Activated CD4-positive, alpha-beta T cell treated with anti-CD3 and anti-CD28 coated beads, Interleukin-2, amount 50 U/mL, for 4 hours (primary cell): ENCODE results near the gene NPB.

Experiments
- DNase-seq, 2 experiments: peaks; one replicate each; pipeline ENCODE4 v3.0.0-alpha.2; 2020

NPB gene

DNA sequence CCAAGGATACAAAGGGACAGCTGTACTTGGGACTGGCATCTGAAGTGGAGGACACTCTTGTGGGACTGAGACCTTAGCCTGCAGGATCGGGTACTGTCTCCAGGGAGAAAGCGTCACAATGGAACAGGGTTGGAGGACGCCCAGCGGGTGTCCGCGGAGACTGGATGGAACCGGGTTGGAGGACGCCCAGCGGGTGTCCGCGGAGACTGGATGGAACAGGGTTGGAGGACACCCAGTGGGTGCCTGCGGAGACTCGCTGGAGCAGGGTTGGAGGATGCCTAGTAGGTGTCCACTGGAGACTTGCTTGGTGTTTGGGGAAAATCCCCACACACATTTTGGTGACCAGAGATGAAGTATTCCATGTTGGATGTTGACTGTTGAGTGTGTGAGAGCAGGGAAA, 45.2 kb downstream of the NPB start, which contains the start of gene MYADML2:
MYADML2 (minus strand) TSS at position 45 of the 400 bp plus-strand sequence. CDS start 5,492 bp downstream, outside the sequence.
- DNase-seq, result no peak

DNA sequence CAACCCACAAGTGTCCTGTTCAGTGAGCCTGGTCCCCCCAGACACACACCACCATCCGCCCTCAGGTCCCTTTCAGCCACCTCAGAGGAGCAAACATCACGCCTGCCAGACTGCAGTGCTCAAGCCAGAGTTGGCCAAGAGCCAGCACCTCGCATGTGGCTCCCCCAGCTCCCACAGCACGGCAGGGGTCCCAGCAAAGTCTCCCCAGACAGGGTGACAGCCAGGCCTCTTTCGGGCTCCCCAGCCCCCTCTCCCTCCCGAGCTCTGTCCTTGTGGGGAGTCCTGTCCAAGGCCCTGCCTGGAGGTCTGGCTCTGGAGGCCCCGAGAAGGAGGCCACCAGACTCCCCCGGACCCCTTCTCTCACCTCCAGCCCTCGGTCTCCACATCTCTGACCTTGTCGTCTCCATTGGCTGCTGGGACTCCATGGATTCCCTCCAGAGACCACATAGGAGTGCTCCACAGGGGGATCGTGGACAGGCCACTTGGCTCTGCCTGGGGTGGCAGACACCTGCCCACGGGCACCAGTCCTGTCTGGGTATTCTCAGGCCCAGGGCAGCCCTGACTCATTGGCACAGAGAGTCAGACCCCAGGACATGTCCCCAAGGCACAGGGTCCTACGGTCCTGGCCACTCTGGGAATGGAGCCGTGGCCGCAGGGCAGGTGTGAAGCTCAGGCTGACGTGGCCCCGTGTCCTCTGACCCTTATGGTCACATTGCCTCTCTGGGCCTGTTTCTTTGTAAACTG, 46.8 kb downstream of the NPB start:
- no peak for DNase-seq

DNA sequence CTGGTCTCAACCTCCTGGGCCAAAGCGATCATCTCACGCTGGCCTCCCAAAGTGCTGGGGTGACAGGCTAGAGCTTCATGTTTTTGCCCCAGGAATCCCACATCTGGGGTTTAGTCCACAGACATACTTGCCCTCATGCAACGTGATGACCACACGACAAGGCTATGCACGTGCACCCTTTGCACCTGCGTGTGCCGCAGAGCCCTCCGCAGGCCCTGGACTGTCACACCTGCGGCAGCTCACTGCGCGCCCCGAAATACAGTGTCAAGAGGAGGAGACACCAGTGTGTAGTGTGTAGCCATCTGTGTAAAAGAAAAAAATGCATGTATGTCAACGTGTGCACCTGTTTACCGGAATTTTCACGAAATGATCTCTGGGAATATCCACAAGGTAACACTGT, 48.5 kb downstream of the NPB start:
- no peak for DNase-seq

DNA sequence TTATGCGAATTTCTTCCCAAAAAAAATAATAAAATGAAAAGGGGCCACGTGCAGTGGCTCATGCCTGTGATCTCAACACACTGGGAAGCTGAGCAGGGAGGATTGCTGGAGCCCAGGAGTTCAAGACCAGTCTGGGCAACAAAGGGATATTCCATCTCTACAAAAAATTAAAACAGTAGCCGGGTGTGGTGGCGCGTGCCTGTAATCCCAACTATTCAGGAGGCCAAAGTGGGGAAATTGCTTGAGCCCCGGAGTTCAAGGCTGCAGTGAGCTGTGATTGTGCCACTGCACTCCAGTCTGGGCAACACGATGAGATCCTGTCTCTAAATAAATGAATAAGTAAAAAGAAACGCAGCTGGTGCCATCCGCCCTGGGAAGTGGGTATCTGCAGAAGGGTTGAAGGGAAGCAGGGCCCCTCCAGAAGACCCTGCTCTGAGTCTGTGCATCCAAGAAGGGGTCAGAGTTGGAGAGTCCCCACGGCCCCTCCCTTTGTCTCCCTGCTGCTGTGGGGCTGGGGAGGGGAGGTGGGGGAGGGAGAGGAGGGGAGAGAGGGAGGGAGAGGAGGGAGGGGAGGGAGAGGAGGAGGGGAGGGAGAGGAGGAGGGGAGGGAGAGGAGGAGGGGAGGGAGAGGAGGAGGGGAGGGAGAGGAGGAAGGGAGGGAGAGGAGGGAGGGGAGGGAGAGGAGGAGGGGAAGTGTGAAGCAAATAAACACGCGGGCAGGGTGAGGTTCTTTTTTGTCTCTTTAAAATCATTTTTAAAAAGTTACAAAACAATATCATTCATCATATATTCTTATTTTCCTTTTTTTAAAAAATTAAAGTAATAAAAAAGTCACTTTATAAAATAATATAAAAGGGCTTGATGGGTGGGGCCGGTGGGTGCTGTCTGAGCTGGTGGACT, 50.0 kb downstream of the NPB start:
- DNase-seq, result no peak
